KMS-11 (cell line): ENCODE measurements around the gene MRPL54.
"Not testable (repeated sequence)": the region's sequence is repeated elsewhere in the genome, so short reads cannot be mapped to it uniquely, and the experiment has no call there.

ENCODE experiments used
- H2AFZ ChIP-seq: fragments of 200-600 bp; sonication (generic); 2 replicates; pipeline ENCODE4 v1.6.1; 2016; ENCODE audit warnings: antibody characterized with exemption, mixed run types, low read depth
- H3K27ac ChIP-seq: fragments of 200-600 bp; sonication (generic); 2 replicates; pipeline ENCODE4 v1.6.1; 2016; ENCODE audit warnings: mild to moderate bottlenecking, mixed run types
- H3K27me3 ChIP-seq: fragments of 200-600 bp; sonication (generic); 2 replicates; pipeline ENCODE4 v1.6.1; 2017; ENCODE audit warnings: mild to moderate bottlenecking, low read depth, mixed run types, moderate library complexity; ENCODE audit not compliant: insufficient read depth
- H3K36me3 ChIP-seq: fragments of 200-600 bp; sonication (generic); 2 replicates; pipeline ENCODE4 v1.6.1; 2017; ENCODE audit warnings: mild to moderate bottlenecking, mixed run types; ENCODE audit not compliant: insufficient read depth
- H3K4me1 ChIP-seq: fragments of 200-600 bp; sonication (generic); 2 replicates; pipeline ENCODE4 v1.6.1; 2016; ENCODE audit warnings: mild to moderate bottlenecking, low read depth, mixed run types; ENCODE audit not compliant: poor library complexity, severe bottlenecking
- H3K4me2 ChIP-seq: fragments of 200-600 bp; sonication (generic); 2 replicates; pipeline ENCODE4 v1.7.0; 2016; ENCODE audit warnings: mild to moderate bottlenecking, mixed run types
- H3K4me3 ChIP-seq: fragments of 200-600 bp; sonication (generic); IDR thresholded peaks from 2 replicates; pipeline ENCODE4 v1.6.1; 2017; ENCODE audit warnings: low read depth, low read length, mixed read lengths; ENCODE audit not compliant: insufficient read depth
- H3K79me2 ChIP-seq: fragments of 200-600 bp; sonication (generic); 2 replicates; pipeline ENCODE4 v1.6.1; 2016; ENCODE audit warnings: low read depth, mixed run types; ENCODE audit not compliant: insufficient read depth
- H3K9ac ChIP-seq: fragments of 200-600 bp; sonication (generic); 2 replicates; pipeline ENCODE4 v1.6.1; 2016; ENCODE audit warnings: mild to moderate bottlenecking, mixed run types
- H4K20me1 ChIP-seq: fragments of 200-600 bp; sonication (generic); 2 replicates; pipeline ENCODE4 v1.6.1; 2016; ENCODE audit warnings: mild to moderate bottlenecking, mixed run types; ENCODE audit not compliant: insufficient read depth
- TF ChIP-seq, protein P1 (sequence below): fragments of 200-600 bp; sonication (generic); conservative IDR thresholded peaks from 2 replicates; pipeline ENCODE4 v1.6.1; 2017; ENCODE audit warnings: low read depth, mild to moderate bottlenecking, antibody characterized with exemption, low read length, moderate library complexity, mixed read lengths

The MRPL54 gene

GRCh38 chr19:3809881-3810707, 47.6 kb downstream of the MRPL54 start:
- Histone ChIP-seq H3K4me1 (no peaks in the 10 kb centered on the region), H3K27me3 (peaks cover 63% of the 10 kb centered on the region), H3K36me3 (no peaks in the 10 kb centered on the region), H3K27ac (no peak overlapping the region), H3K9ac (no peak overlapping the region), H4K20me1 (no peaks in the 10 kb centered on the region), H3K4me2 (no peak overlapping the region), H3K4me3 (no peak overlapping the region), H3K79me2 (no peaks in the 10 kb centered on the region), H2AFZ (no peak overlapping the region)
- TF ChIP-seq, protein P1, sequence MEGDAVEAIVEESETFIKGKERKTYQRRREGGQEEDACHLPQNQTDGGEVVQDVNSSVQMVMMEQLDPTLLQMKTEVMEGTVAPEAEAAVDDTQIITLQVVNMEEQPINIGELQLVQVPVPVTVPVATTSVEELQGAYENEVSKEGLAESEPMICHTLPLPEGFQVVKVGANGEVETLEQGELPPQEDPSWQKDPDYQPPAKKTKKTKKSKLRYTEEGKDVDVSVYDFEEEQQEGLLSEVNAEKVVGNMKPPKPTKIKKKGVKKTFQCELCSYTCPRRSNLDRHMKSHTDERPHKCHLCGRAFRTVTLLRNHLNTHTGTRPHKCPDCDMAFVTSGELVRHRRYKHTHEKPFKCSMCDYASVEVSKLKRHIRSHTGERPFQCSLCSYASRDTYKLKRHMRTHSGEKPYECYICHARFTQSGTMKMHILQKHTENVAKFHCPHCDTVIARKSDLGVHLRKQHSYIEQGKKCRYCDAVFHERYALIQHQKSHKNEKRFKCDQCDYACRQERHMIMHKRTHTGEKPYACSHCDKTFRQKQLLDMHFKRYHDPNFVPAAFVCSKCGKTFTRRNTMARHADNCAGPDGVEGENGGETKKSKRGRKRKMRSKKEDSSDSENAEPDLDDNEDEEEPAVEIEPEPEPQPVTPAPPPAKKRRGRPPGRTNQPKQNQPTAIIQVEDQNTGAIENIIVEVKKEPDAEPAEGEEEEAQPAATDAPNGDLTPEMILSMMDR = no peak

GRCh38 chr19:3810708-3811355, 48.4 kb downstream of the MRPL54 start:
- Histone ChIP-seq H3K79me2 (no peaks in the 10 kb centered on the region), H3K9ac (no peak overlapping the region), H3K4me2 (no peak overlapping the region), H3K36me3 (no peaks in the 10 kb centered on the region), H3K27ac (no peak overlapping the region), H3K27me3 (peaks cover 60% of the 10 kb centered on the region), H2AFZ (no peak overlapping the region), H3K4me1 (no peaks in the 10 kb centered on the region), H4K20me1 (no peaks in the 10 kb centered on the region), H3K4me3 (no peak overlapping the region)
- TF ChIP-seq, protein P1 = no peak

DNA sequence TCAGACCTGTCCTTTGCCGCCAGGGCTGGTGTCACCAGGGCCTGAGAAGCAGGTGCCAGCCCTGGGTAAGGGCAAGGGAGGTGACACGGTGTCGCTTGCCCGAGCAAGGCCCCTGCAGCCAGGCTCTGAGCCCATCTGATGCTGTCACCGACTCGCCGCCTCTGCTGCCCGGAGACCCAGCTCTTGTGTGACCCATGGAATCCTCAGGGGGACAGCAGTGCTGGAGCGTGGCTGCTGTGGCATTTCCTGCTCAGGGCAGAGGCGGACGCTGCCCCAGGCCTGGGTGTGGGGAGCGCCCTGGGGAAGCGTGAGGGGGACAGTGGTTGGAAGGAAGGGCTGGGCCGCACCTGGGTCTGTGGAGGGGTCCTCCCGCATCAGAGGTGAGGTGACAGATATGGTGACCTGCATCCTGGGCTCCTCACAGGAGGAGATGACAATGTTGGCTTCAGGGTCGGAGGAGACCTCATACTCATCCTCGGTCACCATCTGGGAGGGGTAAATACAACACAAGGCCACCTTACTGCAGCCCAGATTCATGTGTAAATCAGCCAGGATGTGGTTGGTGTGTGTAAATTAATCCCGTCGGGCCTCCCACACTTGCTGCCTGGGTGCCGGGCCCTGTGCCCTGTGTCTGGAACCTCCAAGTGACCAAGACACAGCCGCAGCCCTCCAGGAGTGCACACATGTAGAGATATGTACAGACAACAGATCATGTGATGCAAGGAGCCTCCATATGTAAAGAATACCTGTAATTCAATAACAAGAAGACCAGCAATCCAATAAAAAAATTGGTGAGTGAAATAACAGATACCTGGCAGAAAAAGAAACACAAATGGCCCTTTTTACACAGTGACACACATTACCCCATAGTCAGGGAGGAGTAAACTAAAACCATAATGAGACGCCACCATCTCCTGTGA, 51.3 kb downstream of the MRPL54 start:
- no peaks in the 10 kb centered on the region for H3K36me3 ChIP-seq
- H4K20me1 ChIP-seq = no peaks in the 10 kb centered on the region
- H3K9ac ChIP-seq = no peak overlapping the region
- no peak overlapping the region for H3K27ac ChIP-seq
- TF ChIP-seq, protein P1 = no peak
- H2AFZ ChIP-seq = no peak overlapping the region
- H3K27me3 ChIP-seq = peaks cover 83% of the 10 kb centered on the region
- H3K4me2 ChIP-seq = no peak overlapping the region
- H3K79me2 ChIP-seq = no peaks in the 10 kb centered on the region
- no peaks in the 10 kb centered on the region for H3K4me1 ChIP-seq
- no peak overlapping the region for H3K4me3 ChIP-seq

DNA sequence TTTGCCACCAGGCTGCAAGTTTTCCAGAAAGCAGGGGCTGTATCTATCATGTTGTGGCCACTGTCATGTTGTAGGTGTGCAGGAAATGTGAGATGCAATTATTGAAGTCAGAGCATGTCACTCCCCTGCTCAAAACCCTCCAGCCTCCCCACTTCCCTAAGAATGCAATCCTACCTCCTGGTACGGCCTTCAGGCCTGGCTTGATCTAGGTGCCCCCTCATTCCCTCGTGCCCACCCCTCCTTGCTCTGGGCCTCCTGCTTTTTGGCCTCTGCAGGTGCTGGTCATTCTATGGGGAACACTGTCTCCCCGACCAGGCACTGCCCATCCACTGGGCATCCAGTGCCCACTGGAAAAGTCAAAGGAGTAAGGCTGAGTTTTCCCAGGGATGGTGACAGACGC, 52.2 kb downstream of the MRPL54 start:
- no peaks in the 10 kb centered on the region for H3K4me1 ChIP-seq
- no peak overlapping the region for H3K9ac ChIP-seq

GRCh38 chr19:3816148-3816547, 53.7 kb downstream of the MRPL54 start:
- not testable (repeated sequence) for H3K4me2 ChIP-seq, H4K20me1 ChIP-seq, H3K4me1 ChIP-seq, H3K27ac ChIP-seq, H2AFZ ChIP-seq, H3K4me3 ChIP-seq, H3K79me2 ChIP-seq, H3K9ac ChIP-seq, H3K36me3 ChIP-seq
- peaks cover 88% of the 10 kb centered on the region for H3K27me3 ChIP-seq

More for the DNA sequence above, 52.2 kb downstream of the MRPL54 start:
- H3K4me2 ChIP-seq = no peak overlapping the region
- TF ChIP-seq, protein P1 = no peak
- H4K20me1 ChIP-seq = no peaks in the 10 kb centered on the region
- no peak overlapping the region for H3K27ac ChIP-seq
- H2AFZ ChIP-seq = no peak overlapping the region
- H3K79me2 ChIP-seq = no peaks in the 10 kb centered on the region
- no peaks in the 10 kb centered on the region for H3K36me3 ChIP-seq
- peaks cover 89% of the 10 kb centered on the region for H3K27me3 ChIP-seq
- no peak overlapping the region for H3K4me3 ChIP-seq
